ENCODE data around the gene RHOA.
A peak's percentile ranks its signal among the peaks of the same experiment; 100 is the strongest.

Gene RHOA

GRCh38 chr3:49412632-49413337 lies 1.0 kb upstream of the RHOA start:
- H3K27me3 ChIP-seq (ENCODE audit: insufficient read depth, low read length) = no peaks in the 10 kb centered on the region
- no peaks in the 10 kb centered on the region for H3K9me3 ChIP-seq (ENCODE audit: low read length)
- peak overlapping the region; percentile 96 for H3K4me2 ChIP-seq (ENCODE audit: low read length)
- H2AFZ ChIP-seq (ENCODE audit: low read length) = no peak overlapping the region
- H3K9me2 ChIP-seq (ENCODE audit: low read depth, low read length) = no peaks in the 10 kb centered on the region
- TF ChIP-seq EZH2 (IDR thresholded peaks at IDR 0.05; ENCODE audit: borderline replicate concordance, low read length) (no peak), CTCF (IDR thresholded peaks at IDR 0.05; ENCODE audit: low read length) (no peak)
- peaks cover 58% of the 10 kb centered on the region for H3K4me1 ChIP-seq (ENCODE audit: insufficient read depth, low read length, severe bottlenecking)
- H3K36me3 ChIP-seq (ENCODE audit: insufficient read depth, low read length) = peaks cover 35% of the 10 kb centered on the region; the same call in 1 of the 2 replicates
- no peaks in the 10 kb centered on the region for H4K20me1 ChIP-seq (ENCODE audit: insufficient read depth, low read length)
- peak overlapping the region; percentile 60 for H3K27ac ChIP-seq (ENCODE audit: low read depth, low read length, poor library complexity, severe bottlenecking)
- peak overlapping the region; percentile 89 for H3K9ac ChIP-seq (ENCODE audit: low read length)
- no peaks in the 10 kb centered on the region for H3F3A ChIP-seq (ENCODE audit: insufficient read depth, low read length)
- H3K4me3 ChIP-seq (ENCODE audit: low read depth, low read length, poor library complexity, severe bottlenecking) = peak overlapping the region; percentile 83
- peaks cover 49% of the 10 kb centered on the region for H3K79me2 ChIP-seq (ENCODE audit: insufficient read depth, low read length)

- H3K27ac ChIP-seq (ENCODE audit: low read depth, low read length, poor library complexity, severe bottlenecking) = peak overlapping the region; percentile 60
- H3F3A ChIP-seq (ENCODE audit: insufficient read depth, low read length) = no peaks in the 10 kb centered on the region
Measured at GRCh38 chr3:49411535-49411967, 225 bp downstream of the RHOA start.

DNA sequence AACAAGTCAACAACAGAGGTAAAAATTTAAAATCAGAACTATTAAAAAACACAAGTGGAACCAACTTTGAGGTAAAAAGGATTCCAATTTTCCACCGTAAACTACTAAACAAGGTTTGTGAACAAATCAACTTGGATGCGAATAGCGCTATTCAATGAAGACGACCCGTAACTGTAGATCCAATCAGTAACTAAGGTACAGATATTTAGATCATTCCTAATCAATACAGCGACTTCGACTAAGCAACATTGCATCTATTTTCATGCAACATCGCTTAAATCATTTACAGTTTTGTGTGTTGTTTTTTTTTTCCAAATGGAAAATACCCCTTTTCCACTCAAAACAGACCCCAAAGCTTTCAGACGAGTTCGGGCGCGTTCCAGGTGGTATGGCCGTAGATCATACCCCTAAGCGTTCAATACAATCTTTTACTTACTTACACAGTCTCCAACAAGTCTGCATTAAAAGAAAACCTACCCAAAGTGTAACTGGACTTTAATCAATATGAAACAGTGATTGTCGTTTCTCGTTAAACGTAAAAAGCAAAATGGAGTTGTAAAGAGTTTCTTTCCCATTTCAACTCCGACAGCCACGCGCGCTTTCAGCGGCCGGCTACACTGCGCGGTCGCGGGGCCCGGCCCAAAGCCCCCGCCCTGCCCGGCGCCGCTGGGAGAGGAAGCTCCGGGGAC lies 786 bp downstream of the RHOA start:
- Histone ChIP-seq H3K4me2 (ENCODE audit: low read length) (peak overlapping the region; percentile 98), H3K27me3 (ENCODE audit: insufficient read depth, low read length) (no peaks in the 10 kb centered on the region), H3K27ac (ENCODE audit: low read depth, low read length, poor library complexity, severe bottlenecking) (peak overlapping the region; percentile 60), H3K79me2 (ENCODE audit: insufficient read depth, low read length) (peaks cover 67% of the 10 kb centered on the region), H2AFZ (ENCODE audit: low read length) (no peak overlapping the region), H3K4me3 (ENCODE audit: low read depth, low read length, poor library complexity, severe bottlenecking) (peak overlapping the region; percentile 83), H3K36me3 (ENCODE audit: insufficient read depth, low read length) (peaks cover 29% of the 10 kb centered on the region; the same call in 1 of the 2 replicates), H4K20me1 (ENCODE audit: insufficient read depth, low read length) (peaks cover 6% of the 10 kb centered on the region; the same call in 1 of the 2 replicates), H3K9me2 (ENCODE audit: low read depth, low read length) (no peaks in the 10 kb centered on the region), H3K9me3 (ENCODE audit: low read length) (no peaks in the 10 kb centered on the region), H3F3A (ENCODE audit: insufficient read depth, low read length) (no peaks in the 10 kb centered on the region), H3K9ac (ENCODE audit: low read length) (peak overlapping the region; percentile 83), H3K4me1 (ENCODE audit: insufficient read depth, low read length, severe bottlenecking) (peaks cover 68% of the 10 kb centered on the region)
- TF ChIP-seq EZH2 (IDR thresholded peaks at IDR 0.05; ENCODE audit: borderline replicate concordance, low read length) (no peak), CTCF (IDR thresholded peaks at IDR 0.05; ENCODE audit: low read length) (no peak)

More at GRCh38 chr3:49411535-49411967, 225 bp downstream of the RHOA start:
- Histone ChIP-seq H3K4me1 (ENCODE audit: insufficient read depth, low read length, severe bottlenecking) (peaks cover 68% of the 10 kb centered on the region), H4K20me1 (ENCODE audit: insufficient read depth, low read length) (peaks cover under 1% of the 10 kb centered on the region; the same call in 1 of the 2 replicates), H3K4me3 (ENCODE audit: low read depth, low read length, poor library complexity, severe bottlenecking) (peak overlapping the region; percentile 83), H3K4me2 (ENCODE audit: low read length) (peak overlapping the region; percentile 98), H3K9me3 (ENCODE audit: low read length) (no peaks in the 10 kb centered on the region), H3K36me3 (ENCODE audit: insufficient read depth, low read length) (peaks cover 25% of the 10 kb centered on the region; the same call in 1 of the 2 replicates), H3K9ac (ENCODE audit: low read length) (peak overlapping the region; percentile 83), H3K9me2 (ENCODE audit: low read depth, low read length) (no peaks in the 10 kb centered on the region), H2AFZ (ENCODE audit: low read length) (no peak overlapping the region), H3K79me2 (ENCODE audit: insufficient read depth, low read length) (peaks cover 61% of the 10 kb centered on the region), H3K27me3 (ENCODE audit: insufficient read depth, low read length) (no peaks in the 10 kb centered on the region)
- TF ChIP-seq CTCF (IDR thresholded peaks at IDR 0.05; ENCODE audit: low read length) (no peak), EZH2 (IDR thresholded peaks at IDR 0.05; ENCODE audit: borderline replicate concordance, low read length) (no peak)
